DND-41 (cell line): ENCODE results near the gene SART1.

Experiments used
- ATAC-seq: fragments of 200-7000 bp; cut with Tn5 transposase; 3 replicates; pipeline ENCODE4 v1.9.1; 2021; ENCODE audit warnings: low read depth; ENCODE audit not compliant: insufficient read depth
- DNase-seq: peaks from one replicate; pipeline ENCODE4 v3.0.0-alpha.2; 2020
- H2AFZ ChIP-seq: 2 replicates; pipeline ENCODE4 v1.6.0; 2012; ENCODE audit warnings: low read depth, low read length
- H3K27ac ChIP-seq: 2 replicates; pipeline ENCODE4 v1.5.1; 2012; ENCODE audit warnings: low read length, inconsistent platforms
- H3K27me3 ChIP-seq: fragments of 200-600 bp; sonication (generic); 2 replicates; pipeline ENCODE4 v1.6.0; 2012; ENCODE audit warnings: low read length, mild to moderate bottlenecking, inconsistent platforms; ENCODE audit not compliant: insufficient read depth, poor library complexity
- H3K36me3 ChIP-seq: 2 replicates; pipeline ENCODE4 v1.5.1; 2012; ENCODE audit warnings: low read length, inconsistent platforms; ENCODE audit not compliant: insufficient read depth
- H3K4me1 ChIP-seq: 2 replicates; pipeline ENCODE4 v1.5.1; 2012; ENCODE audit warnings: mild to moderate bottlenecking, low read length; ENCODE audit not compliant: insufficient read depth
- H3K4me2 ChIP-seq: 2 replicates; pipeline ENCODE4 v1.6.0; 2012; ENCODE audit warnings: mild to moderate bottlenecking, moderate library complexity, low read length, inconsistent platforms; ENCODE audit not compliant: insufficient read depth
- H3K4me3 ChIP-seq, 2 experiments: fragments of 200-600 bp in 1 of 2; shearing (Covaris generic) in 1 of 2; 2 replicates each; pipeline ENCODE4 v1.5.1; 2012 to 2016; ENCODE audit warnings: inconsistent platforms in 2 of 2, low read length in 2 of 2, mild to moderate bottlenecking in 2 of 2, low read depth in 1 of 2, moderate library complexity in 1 of 2
- H3K79me2 ChIP-seq: 2 replicates; pipeline ENCODE4 v1.6.0; 2012; ENCODE audit warnings: low read length, inconsistent platforms; ENCODE audit not compliant: insufficient read depth
- H3K9ac ChIP-seq: 2 replicates; pipeline ENCODE4 v1.6.0; 2012; ENCODE audit warnings: low read depth, mild to moderate bottlenecking, inconsistent platforms, low read length, moderate library complexity
- H3K9me3 ChIP-seq: 2 replicates; pipeline ENCODE4 v1.5.1; 2012; ENCODE audit warnings: low read length, moderate library complexity, mild to moderate bottlenecking, inconsistent platforms; ENCODE audit not compliant: insufficient read depth, severe bottlenecking
- H4K20me1 ChIP-seq: 2 replicates; pipeline ENCODE4 v1.6.0; 2012; ENCODE audit warnings: low read length; ENCODE audit not compliant: insufficient read depth
- CTCF ChIP-seq: IDR thresholded peaks from 2 replicates; pipeline ENCODE4 v1.5.1; 2012; ENCODE audit warnings: borderline replicate concordance, low read length, moderate library complexity, mild to moderate bottlenecking; ENCODE audit not compliant: poor library complexity, severe bottlenecking; ENCODE audit errors: extremely low read depth
- EZH2 ChIP-seq: IDR thresholded peaks from 3 replicates; pipeline ENCODE4 v1.6.1; 2012; ENCODE audit warnings: borderline replicate concordance, low read depth, mild to moderate bottlenecking, moderate library complexity, low read length, inconsistent platforms; ENCODE audit not compliant: severe bottlenecking

SART1 gene

GRCh38 chr11:65967329-65967934, 5.9 kb downstream of the SART1 start:
- TF ChIP-seq CTCF (no peak), EZH2 (no peak)
- no peak overlapping the region for H2AFZ ChIP-seq
- H3K79me2 ChIP-seq = peaks cover 48% of the 10 kb centered on the region
- no peaks in the 10 kb centered on the region for H3K27me3 ChIP-seq
- peaks cover 83% of the 10 kb centered on the region for H3K36me3 ChIP-seq
- DNase-seq (no peak), ATAC-seq (no peak)
- H3K9me3 ChIP-seq = no peaks in the 10 kb centered on the region
- no peak overlapping the region for H3K4me3 ChIP-seq
- H4K20me1 ChIP-seq = peaks cover 47% of the 10 kb centered on the region
- no peak overlapping the region for H3K9ac ChIP-seq
- no peak overlapping the region for H3K27ac ChIP-seq
- H3K4me2 ChIP-seq = no peak overlapping the region
- peaks cover 20% of the 10 kb centered on the region for H3K4me1 ChIP-seq

- Histone ChIP-seq H3K4me2 (no peak overlapping the region), H2AFZ (no peak overlapping the region), H3K9ac (no peak overlapping the region), H3K79me2 (peaks cover 34% of the 10 kb centered on the region), H3K4me3 (no peak overlapping the region), H3K4me1 (peaks cover 6% of the 10 kb centered on the region), H4K20me1 (peaks cover 35% of the 10 kb centered on the region; the same call in 1 of the 2 replicates), H3K9me3 (no peaks in the 10 kb centered on the region), H3K27ac (no peak overlapping the region), H3K27me3 (no peaks in the 10 kb centered on the region), H3K36me3 (peaks cover 87% of the 10 kb centered on the region)
- DNase-seq (no peak), ATAC-seq (no peak)
- TF ChIP-seq CTCF = no peak
- TF ChIP-seq EZH2 = no peak
Measured at GRCh38 chr11:65968600-65969482, 7.3 kb downstream of the SART1 start.

GRCh38 chr11:65972116-65972515, 10.6 kb downstream of the SART1 start:
- DNase-seq (no peak), ATAC-seq (no peak)
- no peaks in the 10 kb centered on the region for H3K27me3 ChIP-seq
- no peaks in the 10 kb centered on the region for H3K4me1 ChIP-seq
- peaks cover 18% of the 10 kb centered on the region; the same call in 1 of the 2 replicates for H4K20me1 ChIP-seq
- peaks cover 6% of the 10 kb centered on the region for H3K79me2 ChIP-seq
- peaks cover 76% of the 10 kb centered on the region for H3K36me3 ChIP-seq
- no peak overlapping the region for H3K27ac ChIP-seq
- H3K9me3 ChIP-seq = no peaks in the 10 kb centered on the region
- no peak for TF ChIP-seq CTCF
- TF ChIP-seq EZH2 = no peak
- no peak overlapping the region for H3K4me3 ChIP-seq
- H3K4me2 ChIP-seq = no peak overlapping the region
- no peak overlapping the region for H3K9ac ChIP-seq
- no peak overlapping the region for H2AFZ ChIP-seq
